ENCODE measurements around the gene SEMA6C. TPM values are rescaled to one million over a fixed set of nuclear protein-coding genes. Genes with fewer than 3 reads are reported as not detected.

The SEMA6C gene
- total RNA-seq, 1 donor from 2014 or later: 6.7 TPM

GRCh38 chr1:151085953-151086559 lies 60.4 kb downstream of the SEMA6C start:
- ATAC-seq (no peak), DNase-seq (no peak)
- TF ChIP-seq, protein P1, sequence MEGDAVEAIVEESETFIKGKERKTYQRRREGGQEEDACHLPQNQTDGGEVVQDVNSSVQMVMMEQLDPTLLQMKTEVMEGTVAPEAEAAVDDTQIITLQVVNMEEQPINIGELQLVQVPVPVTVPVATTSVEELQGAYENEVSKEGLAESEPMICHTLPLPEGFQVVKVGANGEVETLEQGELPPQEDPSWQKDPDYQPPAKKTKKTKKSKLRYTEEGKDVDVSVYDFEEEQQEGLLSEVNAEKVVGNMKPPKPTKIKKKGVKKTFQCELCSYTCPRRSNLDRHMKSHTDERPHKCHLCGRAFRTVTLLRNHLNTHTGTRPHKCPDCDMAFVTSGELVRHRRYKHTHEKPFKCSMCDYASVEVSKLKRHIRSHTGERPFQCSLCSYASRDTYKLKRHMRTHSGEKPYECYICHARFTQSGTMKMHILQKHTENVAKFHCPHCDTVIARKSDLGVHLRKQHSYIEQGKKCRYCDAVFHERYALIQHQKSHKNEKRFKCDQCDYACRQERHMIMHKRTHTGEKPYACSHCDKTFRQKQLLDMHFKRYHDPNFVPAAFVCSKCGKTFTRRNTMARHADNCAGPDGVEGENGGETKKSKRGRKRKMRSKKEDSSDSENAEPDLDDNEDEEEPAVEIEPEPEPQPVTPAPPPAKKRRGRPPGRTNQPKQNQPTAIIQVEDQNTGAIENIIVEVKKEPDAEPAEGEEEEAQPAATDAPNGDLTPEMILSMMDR (IDR thresholded peaks at IDR 0.05): no peak
- intact Hi-C loops (cut with DNase I): no loop called here
- Histone ChIP-seq H3K4me1 (no peaks in the 10 kb centered on the region), H3K4me3 (no peak overlapping the region), H3K9me3 (no peaks in the 10 kb centered on the region), H3K27ac (no peak overlapping the region), H3K27me3 (no peaks in the 10 kb centered on the region), H3K36me3 (no peaks in the 10 kb centered on the region)

Other genes with a start within 250 kb of the SEMA6C start
- 45.8 TPM for gene SETDB1, start 220.3 kb downstream of the SEMA6C start, total RNA-seq
- gene CERS2, start 171.8 kb downstream of the SEMA6C start, total RNA-seq: 354 TPM
- 1.2 TPM for gene ANXA9, start 164.3 kb downstream of the SEMA6C start, total RNA-seq
- 26.5 TPM for gene MINDY1, start 139.7 kb downstream of the SEMA6C start, total RNA-seq
- gene PRUNE1, start 138.2 kb downstream of the SEMA6C start, total RNA-seq: 18.3 TPM
- gene BNIPL, start 110.0 kb downstream of the SEMA6C start, total RNA-seq: 5.2 TPM
- 3.9 TPM for gene C1orf56, start 98.9 kb downstream of the SEMA6C start, total RNA-seq
- gene CDC42SE1, start 87.0 kb downstream of the SEMA6C start, total RNA-seq: 105 TPM
- 0.72 TPM for gene MLLT11, start 86.2 kb downstream of the SEMA6C start, total RNA-seq
- gene GABPB2, start 75.9 kb downstream of the SEMA6C start, total RNA-seq: 15.2 TPM
- 10.3 TPM for gene TNFAIP8L2, start 10.0 kb upstream of the SEMA6C start, total RNA-seq
- 6.2 TPM for gene LYSMD1, start 19.3 kb upstream of the SEMA6C start, total RNA-seq
- 34.6 TPM for gene SCNM1, start 19.5 kb upstream of the SEMA6C start, total RNA-seq
- not detected for gene TMOD4, start 29.4 kb upstream of the SEMA6C start, total RNA-seq
- 42.6 TPM for gene VPS72, start 43.6 kb upstream of the SEMA6C start, total RNA-seq
- gene PIP5K1A, start 51.9 kb upstream of the SEMA6C start, total RNA-seq: 54.0 TPM
- gene PSMD4, start 108.1 kb upstream of the SEMA6C start, total RNA-seq: 112 TPM
- 22.5 TPM for gene ZNF687, start 135.7 kb upstream of the SEMA6C start, total RNA-seq
- gene PI4KB, start 180.8 kb upstream of the SEMA6C start, total RNA-seq: 65.0 TPM
- gene RFX5, start 200.6 kb upstream of the SEMA6C start, total RNA-seq: 45.8 TPM
- gene SELENBP1, start 226.1 kb upstream of the SEMA6C start, total RNA-seq: 321 TPM

Measured in upper lobe of right lung (tissue), 1 donor.